ENCODE measurements around the gene PANX3.

The PANX3 gene

GRCh38 chr11:124638500-124638899 lies 27.3 kb downstream of the PANX3 start:
- H3K9me3 Mint-ChIP-seq = no peaks in the 10 kb centered on the region
- no peaks in the 10 kb centered on the region for H3K27me3 Mint-ChIP-seq
- no peak for ATAC-seq
- H3K36me3 Mint-ChIP-seq = peaks cover 32% of the 10 kb centered on the region
- H3K27ac Mint-ChIP-seq = no peak overlapping the region
- H3K4me3 Mint-ChIP-seq = no peak overlapping the region
- H3K4me1 Mint-ChIP-seq = no peaks in the 10 kb centered on the region

- no peaks in the 10 kb centered on the region for H3K4me1 Mint-ChIP-seq
- no peak overlapping the region for H3K27ac Mint-ChIP-seq
- H3K4me3 Mint-ChIP-seq = no peak overlapping the region
- H3K9me3 Mint-ChIP-seq = no peaks in the 10 kb centered on the region
- H3K36me3 Mint-ChIP-seq = peaks cover 25% of the 10 kb centered on the region
- no peak for ATAC-seq
- H3K27me3 Mint-ChIP-seq = no peaks in the 10 kb centered on the region
Observed at GRCh38 chr11:124639186-124639585, 28.0 kb downstream of the PANX3 start.

DNA sequence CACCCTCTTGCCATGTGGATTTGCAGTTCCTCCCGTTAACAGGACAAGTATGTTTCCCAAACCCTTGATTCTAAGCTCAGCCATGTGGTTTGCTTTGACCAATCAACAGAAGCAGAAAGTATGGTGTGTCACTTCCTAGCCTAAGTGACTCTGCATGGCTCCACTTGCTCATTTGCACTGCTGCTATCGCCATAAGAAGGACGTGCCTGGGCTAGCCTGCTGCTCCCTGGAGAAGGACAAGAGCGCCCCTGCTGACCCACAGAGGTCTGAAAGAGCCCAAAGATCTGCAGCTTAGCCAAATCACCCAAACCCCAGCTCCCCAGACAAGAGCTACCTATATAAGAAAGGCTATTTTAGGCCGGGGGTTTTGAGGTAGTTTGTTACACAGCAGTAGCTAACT lies 29.4 kb downstream of the PANX3 start:
- no peak overlapping the region for H3K27ac Mint-ChIP-seq
- H3K4me3 Mint-ChIP-seq = no peak overlapping the region
- ATAC-seq = no peak
- H3K27me3 Mint-ChIP-seq = no peaks in the 10 kb centered on the region
- H3K36me3 Mint-ChIP-seq = peaks cover 24% of the 10 kb centered on the region
- peaks cover 11% of the 10 kb centered on the region for H3K4me1 Mint-ChIP-seq
- H3K9me3 Mint-ChIP-seq = no peaks in the 10 kb centered on the region

- Mint-ChIP-seq H3K9me3 (no peaks in the 10 kb centered on the region), H3K36me3 (peaks cover 9% of the 10 kb centered on the region), H3K4me1 (peaks cover 20% of the 10 kb centered on the region), H3K27ac (no peak overlapping the region), H3K27me3 (no peaks in the 10 kb centered on the region), H3K4me3 (no peak overlapping the region)
- ATAC-seq = no peak
Observed at GRCh38 chr11:124642628-124643027, 31.4 kb downstream of the PANX3 start.

DNA sequence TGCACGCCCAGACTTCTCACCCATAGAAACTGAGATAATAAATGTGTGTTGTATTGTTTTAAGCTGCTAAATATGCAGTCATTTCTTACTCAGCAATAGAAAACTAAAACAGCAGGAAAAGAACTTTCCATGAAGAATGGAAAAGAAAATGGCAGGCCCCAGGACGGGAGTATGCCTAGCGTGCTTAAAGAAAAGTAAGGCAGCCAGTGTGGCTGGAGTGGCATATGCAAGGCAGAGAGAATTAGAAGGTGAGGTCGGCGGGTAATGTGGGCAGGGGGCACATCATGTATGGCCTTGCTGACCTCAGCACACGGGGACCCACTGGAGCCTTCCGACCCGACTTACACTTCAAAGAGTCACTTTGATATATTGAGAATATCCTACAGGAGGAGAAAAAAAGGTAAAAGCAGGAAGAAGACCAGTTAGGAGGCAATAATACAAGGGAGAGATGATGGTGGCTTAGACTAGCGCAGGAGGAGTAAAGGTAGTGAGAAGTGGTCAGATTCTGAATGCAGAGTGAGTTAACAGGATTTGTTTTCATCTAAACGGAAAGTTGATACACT lies 31.9 kb downstream of the PANX3 start:
- no peaks in the 10 kb centered on the region for H3K27me3 Mint-ChIP-seq

DNA sequence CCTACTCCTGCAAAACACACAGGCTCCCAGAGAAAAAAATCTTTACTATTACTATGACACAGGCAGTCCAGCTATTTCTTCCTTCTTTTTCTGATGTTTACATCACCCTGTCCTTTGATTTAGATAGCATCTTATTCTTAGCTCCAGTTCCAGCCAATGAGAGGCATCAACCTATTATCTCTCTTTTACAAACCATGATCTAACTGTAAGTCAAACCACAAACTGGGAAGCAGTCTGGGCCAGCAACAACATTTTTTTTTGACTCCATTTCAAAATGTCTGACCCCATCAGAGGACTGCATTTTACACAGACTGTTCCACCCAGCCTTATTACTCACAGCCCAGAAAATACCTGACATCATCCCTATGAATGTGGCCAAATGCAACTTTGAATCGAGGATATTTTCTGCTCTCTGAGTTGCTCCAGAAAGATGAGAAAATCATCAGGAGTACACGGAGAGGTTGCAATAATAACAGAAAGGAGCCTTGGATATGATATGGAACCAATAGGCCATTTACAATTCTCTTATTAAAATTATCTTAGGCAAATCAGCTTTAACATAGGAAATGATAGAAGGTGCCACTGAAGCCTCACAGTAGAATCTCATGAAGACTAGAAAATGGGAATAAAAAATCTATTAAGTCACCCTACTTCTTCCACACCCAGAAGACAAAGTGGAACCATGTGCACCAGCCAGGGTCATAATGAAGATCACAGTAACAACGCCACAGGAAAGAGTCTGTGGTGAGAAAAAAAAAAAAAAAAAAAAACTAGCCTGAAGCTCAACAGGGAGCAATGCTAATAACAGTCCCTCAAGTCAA lies 32.6 kb downstream of the PANX3 start:
- Mint-ChIP-seq H3K4me3 (no peak overlapping the region), H3K27ac (no peak overlapping the region), H3K9me3 (no peaks in the 10 kb centered on the region), H3K36me3 (peaks cover 4% of the 10 kb centered on the region), H3K27me3 (no peaks in the 10 kb centered on the region), H3K4me1 (peaks cover 20% of the 10 kb centered on the region)
- ATAC-seq = no peak

More for the DNA sequence above, 31.9 kb downstream of the PANX3 start:
- peaks cover 4% of the 10 kb centered on the region for H3K36me3 Mint-ChIP-seq
- H3K4me3 Mint-ChIP-seq = no peak overlapping the region
- H3K4me1 Mint-ChIP-seq = peaks cover 20% of the 10 kb centered on the region
- ATAC-seq = no peak
- no peak overlapping the region for H3K27ac Mint-ChIP-seq
- H3K9me3 Mint-ChIP-seq = no peaks in the 10 kb centered on the region

DNA sequence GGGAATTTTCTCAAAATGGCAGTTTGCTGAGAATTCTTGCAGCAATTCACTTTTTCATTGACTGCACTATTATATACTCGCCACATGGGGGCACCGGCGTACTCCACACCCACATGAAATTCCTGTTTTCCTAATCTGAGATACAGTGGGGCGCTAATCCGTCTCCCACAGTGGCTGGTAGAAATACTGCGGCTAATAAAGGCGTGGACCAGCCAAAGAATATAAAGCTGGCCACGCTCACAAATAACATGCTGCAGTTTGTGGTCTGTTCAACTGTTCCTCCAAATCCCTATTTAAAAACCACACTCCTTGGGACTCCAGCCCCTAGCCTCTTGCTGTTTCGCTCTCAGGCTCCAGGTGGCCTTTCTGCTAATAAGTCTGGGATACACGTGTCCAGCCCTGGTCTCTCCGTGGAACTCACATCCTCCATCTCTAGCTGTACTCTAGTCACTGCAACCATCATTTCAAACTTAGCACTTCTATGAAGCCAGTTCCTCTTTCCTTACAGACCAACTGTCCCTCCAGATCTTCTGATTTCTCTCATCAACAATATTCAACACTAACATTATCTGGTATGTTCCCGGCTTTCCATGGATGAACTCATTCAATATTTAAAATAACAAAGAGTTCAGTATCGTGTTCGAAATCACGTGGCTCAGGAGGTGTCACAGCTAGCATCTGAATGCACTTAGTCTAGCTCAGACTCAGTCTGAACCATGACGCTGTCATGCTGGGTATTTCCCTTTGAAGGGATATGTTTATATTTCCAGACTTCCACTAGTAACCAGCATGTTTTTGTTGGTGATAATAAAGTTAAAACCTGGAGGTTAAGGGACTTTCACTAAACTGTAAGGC lies 33.4 kb downstream of the PANX3 start:
- Mint-ChIP-seq H3K27ac (peak overlapping the region; percentile 16), H3K4me3 (no peak overlapping the region), H3K9me3 (no peaks in the 10 kb centered on the region), H3K4me1 (peaks cover 20% of the 10 kb centered on the region), H3K36me3 (peaks cover 4% of the 10 kb centered on the region), H3K27me3 (no peaks in the 10 kb centered on the region)
- ATAC-seq = peak; percentile 48

- Mint-ChIP-seq H3K4me3 (no peak overlapping the region), H3K9me3 (no peaks in the 10 kb centered on the region), H3K27ac (no peak overlapping the region), H3K4me1 (peaks cover 20% of the 10 kb centered on the region), H3K27me3 (no peaks in the 10 kb centered on the region), H3K36me3 (no peaks in the 10 kb centered on the region)
- peak; percentile 70 for ATAC-seq
Observed at GRCh38 chr11:124646148-124646547, 34.9 kb downstream of the PANX3 start.

DNA sequence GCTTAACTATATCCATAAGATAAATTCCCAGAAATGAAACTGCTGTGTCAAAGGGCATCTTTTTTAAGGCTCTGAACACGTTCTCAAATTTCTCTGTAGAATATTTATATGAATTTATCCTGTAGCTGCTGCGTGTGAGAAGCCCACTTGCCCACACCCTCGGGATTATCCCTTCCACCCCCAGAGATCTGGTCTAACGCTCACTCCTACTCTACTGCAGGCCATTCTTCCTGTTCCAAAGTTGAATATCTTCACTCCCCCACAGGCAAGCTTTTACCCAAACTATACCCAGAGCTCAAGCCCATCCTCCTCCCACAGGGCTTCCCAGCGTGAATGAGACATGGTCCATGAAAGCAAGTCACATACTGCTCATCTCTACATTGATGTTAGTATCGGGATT lies 37.4 kb downstream of the PANX3 start:
- Mint-ChIP-seq H3K27me3 (no peaks in the 10 kb centered on the region), H3K4me3 (no peak overlapping the region), H3K36me3 (peaks cover 19% of the 10 kb centered on the region), H3K4me1 (peaks cover 20% of the 10 kb centered on the region), H3K27ac (no peak overlapping the region), H3K9me3 (no peaks in the 10 kb centered on the region)
- ATAC-seq = no peak

DNA sequence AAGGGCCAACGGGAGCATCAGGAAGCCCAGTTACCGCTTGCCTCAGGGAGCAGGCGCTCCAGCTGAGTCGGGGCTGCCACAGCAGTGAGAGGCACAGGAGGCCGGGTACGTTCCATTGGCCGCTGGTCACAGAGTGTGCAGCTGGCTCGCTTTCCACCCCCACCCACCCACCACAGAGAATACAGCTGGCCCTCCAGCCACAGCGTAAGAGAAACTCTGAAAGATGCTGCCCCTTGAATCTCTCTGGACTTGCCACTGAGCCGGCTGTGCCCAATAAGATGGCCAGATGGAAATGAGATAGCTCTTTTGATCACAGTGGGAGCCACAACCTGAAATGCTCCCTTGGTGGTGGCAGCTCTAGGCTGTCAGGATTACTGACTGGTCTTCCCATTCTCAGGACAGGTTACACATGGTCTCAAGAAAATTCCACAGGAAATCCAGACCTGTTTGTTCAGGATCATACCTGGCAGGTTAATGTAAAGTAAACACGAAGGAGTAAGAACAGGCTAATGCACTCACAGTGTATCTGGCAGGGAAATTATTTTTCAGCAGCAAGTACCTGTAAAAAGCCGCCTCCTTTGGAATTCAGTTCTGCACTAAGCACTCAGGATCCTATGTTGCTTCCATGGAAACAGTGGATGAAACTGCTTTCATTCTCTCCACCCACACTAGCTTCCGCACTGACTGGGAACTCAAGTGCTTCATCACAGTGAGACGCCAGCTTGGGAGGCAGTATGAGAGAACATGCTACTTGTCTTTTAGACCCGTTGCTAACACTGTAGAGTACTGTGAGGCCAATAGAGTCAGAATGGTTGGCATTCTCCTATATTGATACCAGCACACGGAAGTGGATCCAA lies 45.8 kb downstream of the PANX3 start:
- H3K36me3 Mint-ChIP-seq = peaks cover 25% of the 10 kb centered on the region
- H3K9me3 Mint-ChIP-seq = no peaks in the 10 kb centered on the region
- no peak overlapping the region for H3K27ac Mint-ChIP-seq
- no peak overlapping the region for H3K4me3 Mint-ChIP-seq
- no peaks in the 10 kb centered on the region for H3K27me3 Mint-ChIP-seq
- ATAC-seq = no peak
- no peaks in the 10 kb centered on the region for H3K4me1 Mint-ChIP-seq

GRCh38 chr11:124657904-124658303 lies 46.7 kb downstream of the PANX3 start:
- Mint-ChIP-seq H3K4me3 (no peak overlapping the region), H3K4me1 (no peaks in the 10 kb centered on the region), H3K27me3 (no peaks in the 10 kb centered on the region), H3K27ac (no peak overlapping the region), H3K36me3 (peaks cover 19% of the 10 kb centered on the region), H3K9me3 (no peaks in the 10 kb centered on the region)
- ATAC-seq = no peak

GRCh38 chr11:124658501-124658900 lies 47.3 kb downstream of the PANX3 start:
- H3K36me3 Mint-ChIP-seq = peaks cover 13% of the 10 kb centered on the region
- no peak overlapping the region for H3K4me3 Mint-ChIP-seq
- ATAC-seq = no peak
- H3K9me3 Mint-ChIP-seq = no peaks in the 10 kb centered on the region
- no peak overlapping the region for H3K27ac Mint-ChIP-seq
- H3K4me1 Mint-ChIP-seq = no peaks in the 10 kb centered on the region
- no peaks in the 10 kb centered on the region for H3K27me3 Mint-ChIP-seq

DNA sequence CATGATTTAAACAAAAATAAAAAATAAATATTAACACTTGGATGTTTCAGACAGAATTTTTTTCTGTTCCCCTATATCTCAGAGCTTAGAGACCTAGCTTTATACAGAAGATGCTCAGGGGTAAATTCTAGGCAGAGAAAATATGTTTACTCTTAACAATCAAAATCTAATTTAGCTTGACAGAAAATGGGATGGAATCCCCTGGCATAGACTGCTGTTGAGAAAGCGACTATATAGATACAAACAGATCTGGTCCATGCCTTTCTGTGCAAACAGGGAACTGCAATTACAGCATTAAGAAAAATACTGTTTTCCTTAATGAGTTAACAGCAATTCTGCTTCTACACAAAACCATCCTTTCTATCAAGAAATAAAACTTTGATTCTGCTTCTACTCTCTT lies 47.8 kb downstream of the PANX3 start:
- no peak overlapping the region for H3K27ac Mint-ChIP-seq
- no peak for ATAC-seq
- H3K4me3 Mint-ChIP-seq = no peak overlapping the region
- no peaks in the 10 kb centered on the region for H3K9me3 Mint-ChIP-seq
- peaks cover 12% of the 10 kb centered on the region for H3K36me3 Mint-ChIP-seq
- H3K27me3 Mint-ChIP-seq = no peaks in the 10 kb centered on the region
- H3K4me1 Mint-ChIP-seq = no peaks in the 10 kb centered on the region

DNA sequence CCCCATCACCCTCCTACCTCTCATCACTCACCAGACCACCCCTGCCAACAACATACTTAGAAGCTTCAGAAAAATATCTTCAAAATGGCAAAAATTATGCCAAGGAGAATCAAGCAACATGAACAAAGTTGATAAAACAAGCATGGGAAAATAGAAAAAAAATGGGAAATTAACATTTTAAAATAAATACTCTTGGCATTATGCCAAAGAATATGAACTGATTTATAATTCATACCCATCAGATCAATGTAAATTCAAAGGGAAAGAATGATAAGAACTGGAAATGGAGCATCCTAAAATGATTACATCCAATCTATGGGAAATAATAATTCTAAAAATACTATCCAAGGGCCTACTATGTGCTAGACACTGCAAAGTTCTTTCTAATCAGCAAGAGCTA lies 50.3 kb downstream of the PANX3 start:
- no peak overlapping the region for H3K4me3 Mint-ChIP-seq
- H3K9me3 Mint-ChIP-seq = no peaks in the 10 kb centered on the region
- no peak for ATAC-seq
- H3K36me3 Mint-ChIP-seq = peaks cover 12% of the 10 kb centered on the region
- H3K4me1 Mint-ChIP-seq = no peaks in the 10 kb centered on the region
- H3K27ac Mint-ChIP-seq = no peak overlapping the region
- H3K27me3 Mint-ChIP-seq = no peaks in the 10 kb centered on the region

DNA sequence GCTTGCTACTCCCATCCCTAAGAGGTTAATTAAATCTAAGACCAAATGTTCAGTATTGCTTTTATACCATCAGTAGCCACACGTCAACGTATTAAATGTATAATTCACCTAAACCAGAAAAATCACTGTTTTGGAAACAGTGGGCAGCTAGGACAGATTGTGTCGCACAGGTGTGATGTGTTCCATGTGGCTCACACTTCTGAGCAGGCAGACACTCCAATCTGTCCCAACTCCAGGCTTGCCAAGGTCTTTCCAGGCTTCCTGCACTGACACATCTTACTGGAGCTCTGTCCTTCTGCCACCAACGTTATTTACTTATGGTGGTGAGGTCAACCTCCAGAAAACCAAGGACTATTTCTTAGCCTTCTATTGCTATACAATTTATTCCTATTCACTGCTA lies 50.9 kb downstream of the PANX3 start:
- no peak for ATAC-seq
- peaks cover 12% of the 10 kb centered on the region for H3K36me3 Mint-ChIP-seq
- H3K9me3 Mint-ChIP-seq = no peaks in the 10 kb centered on the region
- no peak overlapping the region for H3K27ac Mint-ChIP-seq
- H3K4me1 Mint-ChIP-seq = no peaks in the 10 kb centered on the region
- H3K4me3 Mint-ChIP-seq = no peak overlapping the region
- H3K27me3 Mint-ChIP-seq = no peaks in the 10 kb centered on the region

Data from stimulated activated memory B cell treated with anti-CD40 and anti-IgM and Interleukin-4, amounts not matched to agents 10 μg/mL and 1 μg/mL and 100 μg/mL, for 72 hours (primary cell).